ENCODE results near the gene LRP5.

The LRP5 gene

DNA sequence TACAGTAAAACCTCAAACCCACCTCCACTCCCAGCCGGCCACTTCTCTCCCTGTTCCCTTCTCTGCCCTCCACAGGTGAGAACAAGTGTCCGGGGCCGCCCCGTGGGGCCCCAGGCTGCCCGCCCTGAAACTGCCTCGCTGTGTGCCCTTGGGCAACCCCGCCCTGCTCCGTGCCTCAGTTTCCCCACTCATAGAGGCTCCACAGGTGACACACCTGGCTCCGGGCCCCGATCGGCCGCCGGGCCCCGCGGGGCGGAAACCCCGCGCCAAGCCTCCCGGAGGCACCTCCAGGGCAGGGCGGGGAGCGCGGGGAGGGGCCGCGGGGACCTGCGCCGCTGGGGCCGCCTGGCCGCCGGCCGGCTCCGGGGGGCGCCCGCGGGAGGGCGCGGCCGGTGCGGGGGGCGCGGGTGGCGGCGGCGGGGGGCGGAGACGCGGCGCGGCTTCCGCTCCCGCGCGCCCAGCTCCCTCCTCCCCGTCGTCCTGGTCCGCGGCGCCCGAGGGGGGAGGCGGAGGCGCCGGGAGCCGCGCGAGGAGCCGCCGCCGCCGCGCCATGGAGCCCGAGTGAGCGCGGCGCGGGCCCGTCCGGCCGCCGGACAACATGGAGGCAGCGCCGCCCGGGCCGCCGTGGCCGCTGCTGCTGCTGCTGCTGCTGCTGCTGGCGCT is at the start of gene LRP5:
Gene LRP5 (plus strand): TSS at position 475 of the 663 bp plus-strand sequence. CDS start 124 bp downstream, at position 599.
- TF ChIP-seq, protein P1, sequence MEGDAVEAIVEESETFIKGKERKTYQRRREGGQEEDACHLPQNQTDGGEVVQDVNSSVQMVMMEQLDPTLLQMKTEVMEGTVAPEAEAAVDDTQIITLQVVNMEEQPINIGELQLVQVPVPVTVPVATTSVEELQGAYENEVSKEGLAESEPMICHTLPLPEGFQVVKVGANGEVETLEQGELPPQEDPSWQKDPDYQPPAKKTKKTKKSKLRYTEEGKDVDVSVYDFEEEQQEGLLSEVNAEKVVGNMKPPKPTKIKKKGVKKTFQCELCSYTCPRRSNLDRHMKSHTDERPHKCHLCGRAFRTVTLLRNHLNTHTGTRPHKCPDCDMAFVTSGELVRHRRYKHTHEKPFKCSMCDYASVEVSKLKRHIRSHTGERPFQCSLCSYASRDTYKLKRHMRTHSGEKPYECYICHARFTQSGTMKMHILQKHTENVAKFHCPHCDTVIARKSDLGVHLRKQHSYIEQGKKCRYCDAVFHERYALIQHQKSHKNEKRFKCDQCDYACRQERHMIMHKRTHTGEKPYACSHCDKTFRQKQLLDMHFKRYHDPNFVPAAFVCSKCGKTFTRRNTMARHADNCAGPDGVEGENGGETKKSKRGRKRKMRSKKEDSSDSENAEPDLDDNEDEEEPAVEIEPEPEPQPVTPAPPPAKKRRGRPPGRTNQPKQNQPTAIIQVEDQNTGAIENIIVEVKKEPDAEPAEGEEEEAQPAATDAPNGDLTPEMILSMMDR (IDR thresholded peaks at IDR 0.05; ENCODE audit: insufficient read depth, low read depth, low read length, missing control alignments): no peak
- DNase-seq (ENCODE audit: low read depth): peak; percentile 40
- peak within 1 kb of the TSS; percentile 62 for H3K4me3 ChIP-seq (ENCODE audit: low read depth, low read length)

DNA sequence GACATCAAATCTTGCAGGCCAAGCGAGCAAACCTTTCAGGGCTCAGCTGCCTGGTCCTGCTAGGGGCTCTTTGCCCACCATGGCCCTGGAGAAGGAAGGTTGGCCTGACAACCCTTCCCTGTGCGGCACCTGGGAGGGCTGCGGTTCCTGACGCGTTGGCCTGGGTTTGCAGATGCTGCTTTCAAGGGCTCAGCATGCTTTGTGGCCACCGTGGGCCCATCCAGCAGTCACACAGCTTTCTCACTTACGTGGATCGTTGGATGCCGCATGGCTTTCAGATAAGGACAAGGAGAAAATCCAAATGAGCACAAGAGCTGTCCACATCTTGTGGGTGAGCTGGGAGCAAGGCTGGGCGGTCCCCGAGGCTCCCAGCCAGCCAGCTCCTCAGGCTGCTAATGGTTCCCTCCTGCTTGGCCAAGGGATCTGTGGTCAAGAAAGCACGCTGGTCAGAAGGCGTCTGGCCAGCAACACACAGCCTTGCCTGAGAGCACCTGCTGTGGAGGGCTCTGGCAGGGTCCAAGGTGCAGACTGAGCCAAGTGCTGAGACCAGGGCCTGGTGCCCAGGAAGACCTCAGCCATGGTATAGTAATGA is 48.9 kb upstream of the LRP5 start:
- no peak overlapping the region for H3K4me3 ChIP-seq (ENCODE audit: low read depth, low read length)
- no peak for DNase-seq (ENCODE audit: low read depth)
- TF ChIP-seq, protein P1 (IDR thresholded peaks at IDR 0.05; ENCODE audit: insufficient read depth, low read depth, low read length, missing control alignments): no peak

DNA sequence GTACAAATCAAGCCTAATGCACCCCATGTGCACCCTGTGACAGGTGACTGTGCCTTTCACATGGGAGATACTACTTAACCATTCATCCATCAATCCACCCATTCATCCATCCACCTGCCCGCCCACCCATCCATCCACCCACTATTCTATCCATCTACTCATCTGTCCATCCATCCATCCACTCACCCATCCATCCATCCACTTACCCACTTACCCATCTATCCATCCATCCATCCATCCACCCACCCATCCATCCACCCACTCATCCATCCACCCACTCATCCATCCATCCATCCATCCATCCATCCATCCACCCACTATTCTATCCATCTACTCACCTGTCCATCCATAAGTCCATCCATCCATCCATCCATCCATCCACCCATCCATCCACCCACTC is 48.1 kb upstream of the LRP5 start:
- no peak overlapping the region for H3K4me3 ChIP-seq (ENCODE audit: low read depth, low read length)
- DNase-seq (ENCODE audit: low read depth): no peak
- TF ChIP-seq, protein P1 (IDR thresholded peaks at IDR 0.05; ENCODE audit: insufficient read depth, low read depth, low read length, missing control alignments): no peak

DNA sequence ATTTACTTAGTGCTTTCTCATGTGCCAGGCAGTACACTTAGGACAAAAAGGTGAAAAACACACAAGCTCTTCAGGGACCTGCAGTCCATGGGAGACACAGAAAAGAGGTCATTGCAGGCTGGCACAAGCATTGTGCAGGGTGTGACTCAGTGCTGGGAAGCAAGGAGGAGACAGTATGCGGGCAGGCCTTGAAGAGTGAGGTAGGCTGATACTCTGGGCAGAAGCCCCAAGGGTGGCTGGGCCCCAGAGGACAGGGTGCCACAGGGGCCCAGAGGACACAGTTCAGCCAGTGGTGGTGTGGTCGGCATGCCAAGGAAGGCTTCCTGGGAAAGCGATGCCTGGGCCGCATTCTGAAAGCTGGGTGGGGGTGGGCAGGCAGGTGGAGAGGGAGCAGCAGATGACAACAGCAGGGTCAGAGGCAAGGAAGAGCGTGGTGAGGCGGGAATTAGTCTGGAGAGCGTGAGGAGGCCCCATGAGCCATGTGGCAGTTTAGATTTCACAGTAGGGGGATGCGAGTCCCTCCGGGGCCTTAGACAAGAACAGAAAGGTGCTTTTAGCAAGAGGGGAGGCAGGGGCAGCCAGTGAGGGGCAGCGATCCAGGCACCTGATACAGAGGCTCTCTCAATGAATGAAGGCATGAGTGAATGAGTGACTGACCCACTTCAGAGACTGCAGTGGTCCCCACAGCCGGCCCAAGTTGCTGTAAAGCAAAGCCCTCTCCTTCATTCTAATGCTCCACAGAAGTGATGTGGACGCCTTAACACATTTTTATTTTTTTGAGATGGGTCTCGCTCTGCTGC is 47.5 kb upstream of the LRP5 start:
- TF ChIP-seq, protein P1 (IDR thresholded peaks at IDR 0.05; ENCODE audit: insufficient read depth, low read depth, low read length, missing control alignments): no peak
- no peak overlapping the region for H3K4me3 ChIP-seq (ENCODE audit: low read depth, low read length)
- no peak for DNase-seq (ENCODE audit: low read depth)

DNA sequence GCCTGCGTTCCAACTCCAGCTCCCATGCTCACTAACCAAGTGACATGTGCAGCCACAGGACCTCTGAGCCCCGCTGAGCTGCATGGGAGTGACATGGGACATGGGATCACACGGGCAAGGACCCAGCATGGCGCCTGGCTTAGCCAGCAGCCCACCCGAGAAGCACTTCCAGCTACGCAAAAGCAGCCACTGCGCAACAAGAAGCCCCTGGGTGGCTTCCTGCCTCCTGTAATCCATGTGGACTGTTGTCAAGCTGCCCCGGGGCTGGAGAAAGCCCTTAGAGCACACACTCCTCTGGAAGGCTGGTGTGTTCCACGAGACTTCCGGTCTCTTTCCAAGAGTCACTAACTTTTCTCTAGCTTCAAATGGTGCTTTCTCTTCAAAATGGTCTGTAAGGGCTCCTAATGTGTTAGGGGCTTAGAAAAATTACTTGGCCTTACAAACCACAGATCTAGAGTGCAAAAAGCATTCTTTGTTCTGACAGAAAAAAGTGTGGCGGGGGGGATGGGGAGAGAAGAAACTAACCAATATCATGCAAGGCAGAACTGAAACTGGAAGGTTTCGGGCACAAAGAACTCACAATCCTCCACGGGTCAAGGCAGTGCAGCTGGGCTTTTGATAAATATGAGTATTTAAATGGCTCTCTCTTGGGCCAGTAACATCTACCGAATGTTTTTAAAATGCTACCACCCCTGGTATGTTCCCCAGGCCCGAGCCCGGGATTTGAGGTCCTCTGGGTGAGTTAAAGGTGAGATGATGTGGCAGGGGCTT is 46.1 kb upstream of the LRP5 start:
- TF ChIP-seq, protein P1 (IDR thresholded peaks at IDR 0.05; ENCODE audit: insufficient read depth, low read depth, low read length, missing control alignments): no peak
- peak; percentile 93 for DNase-seq (ENCODE audit: low read depth)
- peak overlapping the region; percentile 41 for H3K4me3 ChIP-seq (ENCODE audit: low read depth, low read length)
